Mesodermal cell (in vitro differentiated cells): ENCODE measurements around the gene GALC. TPM values are rescaled to one million over a fixed set of nuclear protein-coding genes. Genes with fewer than 3 reads are reported as not detected.
A peak's percentile ranks its signal among the peaks of the same experiment; 100 is the strongest.

Experiments
- H3K27ac ChIP-seq: 2 replicates; pipeline ENCODE4 v1.7.0; 2013; ENCODE audit warnings: mild to moderate bottlenecking, low read depth, low read length, moderate library complexity; ENCODE audit not compliant: severe bottlenecking
- H3K36me3 ChIP-seq: 2 replicates; pipeline ENCODE4 v1.7.1; 2013; ENCODE audit warnings: mild to moderate bottlenecking, low read length, moderate library complexity; ENCODE audit not compliant: control insufficient read depth, insufficient read depth
- H3K4me1 ChIP-seq: one replicate; pipeline ENCODE4 v1.7.1; 2013; ENCODE audit warnings: mild to moderate bottlenecking, low read length; ENCODE audit not compliant: insufficient read depth, control insufficient read depth, poor library complexity, severe bottlenecking
- H3K4me3 ChIP-seq: 2 replicates; pipeline ENCODE4 v1.7.0; 2013; ENCODE audit warnings: low read length, control low read depth, mild to moderate bottlenecking; ENCODE audit not compliant: insufficient read depth, poor library complexity, severe bottlenecking; ENCODE audit errors: extremely low read depth
- H3K9me3 ChIP-seq: 2 replicates; pipeline ENCODE4 v1.7.1; 2013; ENCODE audit warnings: mild to moderate bottlenecking, low read length, moderate library complexity; ENCODE audit not compliant: control insufficient read depth
- WGBS, 2 experiments: methylation state at CpG; one replicate each; pipeline ENCODE4 v1.1.5; 2013; ENCODE audit warnings: missing lambda C conversion rate in 2 of 2; ENCODE audit not compliant: insufficient coverage in 2 of 2; 5-methylcytosine and 5-hydroxymethylcytosine counted together
- polyA plus RNA-seq, 2 experiments: library from polyadenylated mRNA; stranded (reverse); fragments of 50-300 nt; gene quantifications; one replicate each; pipeline ENCODE4 v1.2.3, GENCODE V29; 2013

GALC gene
- polyA plus RNA-seq (2013, experiment 1 of 2) = 44.5 TPM
- polyA plus RNA-seq (2013, experiment 2 of 2) = 40.0 TPM

- Histone ChIP-seq H3K27ac (peak within 1 kb of the TSS; percentile 92), H3K9me3 (no peaks in the 10 kb centered on the region), H3K36me3 (no peaks in the 10 kb centered on the region), H3K4me3 (peak within 1 kb of the TSS; percentile 56), H3K4me1 (peaks cover 15% of the 10 kb centered on the region)
- WGBS, 2 experiments = 4% methylated on average over 71 to 80 of the region's 83 CpGs
Observed at GRCh38 chr14:87992718-87993628, at the start of gene GALC. TSS of gene GALC (minus strand) at chr14:87993182. CDS start at chr14:87993164, 18 bp downstream.

- no peak overlapping the region for H3K27ac ChIP-seq
- H3K4me3 ChIP-seq = no peak overlapping the region
- H3K9me3 ChIP-seq = no peaks in the 10 kb centered on the region
- whole genome bisulfite sequencing, 2 experiments = 83 to 100% methylated on average over 1 of the region's 1 CpG
- no peaks in the 10 kb centered on the region for H3K36me3 ChIP-seq
- no peaks in the 10 kb centered on the region for H3K4me1 ChIP-seq
Observed at GRCh38 chr14:88040146-88040545, 47.2 kb upstream of the GALC start.

- 80 to 83% methylated on average over 1 of the region's 3 CpGs for WGBS, 2 experiments
- Histone ChIP-seq H3K4me1 (no peaks in the 10 kb centered on the region), H3K36me3 (no peaks in the 10 kb centered on the region), H3K4me3 (no peak overlapping the region), H3K27ac (no peak overlapping the region), H3K9me3 (no peaks in the 10 kb centered on the region)
Observed at GRCh38 chr14:88039197-88039596, 46.2 kb upstream of the GALC start.

- H3K4me3 ChIP-seq = no peak overlapping the region
- no peaks in the 10 kb centered on the region for H3K9me3 ChIP-seq
- no peaks in the 10 kb centered on the region for H3K36me3 ChIP-seq
- H3K4me1 ChIP-seq = no peaks in the 10 kb centered on the region
- 89% methylated on average over 1 of the region's 1 CpG; no CpG with 5 or more reads in 1 of the 2 experiments for WGBS, 2 experiments
- H3K27ac ChIP-seq = no peak overlapping the region
Observed at GRCh38 chr14:88037325-88037724, 44.3 kb upstream of the GALC start.

GRCh38 chr14:88036422-88036821 lies 43.4 kb upstream of the GALC start:
- no peaks in the 10 kb centered on the region for H3K9me3 ChIP-seq
- no peaks in the 10 kb centered on the region for H3K4me1 ChIP-seq
- WGBS, 2 experiments = 64 to 74% methylated on average over 2 of the region's 2 CpGs
- no peak overlapping the region for H3K4me3 ChIP-seq
- no peak overlapping the region for H3K27ac ChIP-seq
- H3K36me3 ChIP-seq = no peaks in the 10 kb centered on the region

- Histone ChIP-seq H3K27ac (no peak overlapping the region), H3K9me3 (no peaks in the 10 kb centered on the region), H3K36me3 (no peaks in the 10 kb centered on the region), H3K4me1 (no peaks in the 10 kb centered on the region), H3K4me3 (no peak overlapping the region)
- 78 to 80% methylated on average over 1 of the region's 2 CpGs for WGBS, 2 experiments
Observed at GRCh38 chr14:88034076-88034475, 41.1 kb upstream of the GALC start.

- H3K4me3 ChIP-seq = no peak overlapping the region
- no peaks in the 10 kb centered on the region for H3K36me3 ChIP-seq
- H3K4me1 ChIP-seq = no peaks in the 10 kb centered on the region
- no peaks in the 10 kb centered on the region for H3K9me3 ChIP-seq
- H3K27ac ChIP-seq = no peak overlapping the region
- 80% methylated on average over 1 of the region's 1 CpG; no CpG with 5 or more reads in 1 of the 2 experiments for WGBS, 2 experiments
Observed at GRCh38 chr14:88032373-88032772, 39.4 kb upstream of the GALC start.

- H3K4me1 ChIP-seq = no peaks in the 10 kb centered on the region
- WGBS, 2 experiments = no CpG with 5 or more reads among the region's 1 CpG
- H3K27ac ChIP-seq = no peak overlapping the region
- no peak overlapping the region for H3K4me3 ChIP-seq
- no peaks in the 10 kb centered on the region for H3K36me3 ChIP-seq
- H3K9me3 ChIP-seq = no peaks in the 10 kb centered on the region
Observed at GRCh38 chr14:88030892-88031291, 37.9 kb upstream of the GALC start.

GRCh38 chr14:88030079-88030478 lies 37.1 kb upstream of the GALC start:
- Histone ChIP-seq H3K4me3 (no peak overlapping the region), H3K4me1 (no peaks in the 10 kb centered on the region), H3K27ac (no peak overlapping the region), H3K9me3 (no peaks in the 10 kb centered on the region), H3K36me3 (no peaks in the 10 kb centered on the region)
- WGBS, 2 experiments = no CpG with 5 or more reads among the region's 1 CpG

GRCh38 chr14:88029500-88029899 lies 36.5 kb upstream of the GALC start:
- WGBS, 2 experiments = 100% methylated on average over 2 of the region's 2 CpGs; no CpG with 5 or more reads in 1 of the 2 experiments
- Histone ChIP-seq H3K9me3 (no peaks in the 10 kb centered on the region), H3K4me3 (no peak overlapping the region), H3K36me3 (no peaks in the 10 kb centered on the region), H3K27ac (no peak overlapping the region), H3K4me1 (no peaks in the 10 kb centered on the region)

- no peak overlapping the region for H3K27ac ChIP-seq
- H3K4me1 ChIP-seq = no peaks in the 10 kb centered on the region
- 74 to 97% methylated on average over 2 of the region's 2 CpGs for WGBS, 2 experiments
- no peaks in the 10 kb centered on the region for H3K9me3 ChIP-seq
- H3K36me3 ChIP-seq = no peaks in the 10 kb centered on the region
- H3K4me3 ChIP-seq = no peak overlapping the region
Observed at GRCh38 chr14:88026890-88027289, 33.9 kb upstream of the GALC start.
